ENCODE data around the gene SLC24A3. TPM values are rescaled to one million over a fixed set of nuclear protein-coding genes. Genes with fewer than 3 reads are reported as not detected.

SLC24A3 gene
- total RNA-seq, 1 donor from 2014 or later, result 13.1 TPM

- ATAC-seq (no peak), DNase-seq (no peak)
- Histone ChIP-seq H3K4me1 (no peaks in the 10 kb centered on the region), H3K36me3 (no peaks in the 10 kb centered on the region), H3K27ac (no peak overlapping the region), H3K27me3 (no peaks in the 10 kb centered on the region), H3K4me3 (no peak overlapping the region), H3K9me3 (no peaks in the 10 kb centered on the region)
- no peak for TF ChIP-seq CTCF (IDR thresholded peaks at IDR 0.05)
- intact Hi-C loops (cut with DNase I), result no loop called here
Observed at GRCh38 chr20:19531446-19531845, 319.0 kb downstream of the SLC24A3 start.

DNA sequence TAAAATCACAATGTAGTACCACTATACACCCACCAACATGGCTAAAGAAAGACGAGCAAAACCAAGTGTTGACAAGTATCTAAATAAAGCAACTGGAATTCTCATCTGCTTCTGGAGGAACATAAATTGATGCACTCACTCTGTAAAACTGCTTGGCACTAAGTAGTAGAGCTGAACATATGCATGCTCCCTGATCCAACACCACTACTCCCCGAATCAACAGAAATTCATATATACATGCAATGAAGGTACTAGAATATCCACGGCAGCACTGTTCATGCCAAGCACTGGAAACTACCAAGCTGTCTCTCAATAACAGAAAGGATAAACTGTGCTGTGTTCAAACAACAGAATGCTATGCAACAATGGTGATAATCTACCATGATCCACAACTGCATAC is 326.1 kb downstream of the SLC24A3 start:
- no peak for TF ChIP-seq CTCF (IDR thresholded peaks at IDR 0.05)
- no peak for ATAC-seq
- no peak for DNase-seq
- H3K27me3 ChIP-seq, result no peaks in the 10 kb centered on the region
- no peaks in the 10 kb centered on the region for H3K36me3 ChIP-seq
- no peaks in the 10 kb centered on the region for H3K4me1 ChIP-seq
- intact Hi-C loops (cut with DNase I), result no loop called here
- no peak overlapping the region for H3K27ac ChIP-seq
- no peaks in the 10 kb centered on the region for H3K9me3 ChIP-seq
- no peak overlapping the region for H3K4me3 ChIP-seq

GRCh38 chr20:19539191-19539590 is 326.7 kb downstream of the SLC24A3 start:
- Histone ChIP-seq H3K27me3 (no peaks in the 10 kb centered on the region), H3K4me3 (no peak overlapping the region), H3K9me3 (no peaks in the 10 kb centered on the region), H3K4me1 (no peaks in the 10 kb centered on the region), H3K27ac (no peak overlapping the region), H3K36me3 (no peaks in the 10 kb centered on the region)
- DNase-seq, result no peak
- ATAC-seq, result no peak
- intact Hi-C loops (cut with DNase I), result no loop called here
- TF ChIP-seq CTCF (IDR thresholded peaks at IDR 0.05), result no peak

GRCh38 chr20:19540392-19540791 is 327.9 kb downstream of the SLC24A3 start:
- intact Hi-C loops (cut with DNase I), result no loop called here
- Histone ChIP-seq H3K27ac (no peak overlapping the region), H3K4me3 (no peak overlapping the region), H3K4me1 (no peaks in the 10 kb centered on the region), H3K27me3 (no peaks in the 10 kb centered on the region), H3K9me3 (no peaks in the 10 kb centered on the region), H3K36me3 (no peaks in the 10 kb centered on the region)
- no peak for TF ChIP-seq CTCF (IDR thresholded peaks at IDR 0.05)
- no peak for ATAC-seq
- no peak for DNase-seq

DNA sequence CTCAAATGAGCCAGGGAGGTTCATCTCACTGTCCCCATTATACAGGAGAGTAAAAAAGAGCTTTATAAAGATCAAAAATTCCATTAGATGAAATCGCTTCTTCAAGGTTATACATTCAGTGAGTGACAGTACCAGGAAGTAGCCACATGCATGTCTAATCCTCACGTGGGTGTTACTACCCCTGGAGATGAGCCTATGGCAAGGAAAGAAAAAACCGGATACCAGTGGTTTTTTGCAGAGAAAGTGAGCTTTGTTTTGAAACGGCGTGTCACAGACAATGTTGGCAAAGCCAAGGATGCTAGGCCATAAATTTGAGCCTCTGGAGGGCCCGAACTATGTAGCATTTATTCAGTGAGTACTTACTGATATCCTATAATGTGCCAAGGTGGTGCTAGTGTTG is 330.7 kb downstream of the SLC24A3 start:
- no peaks in the 10 kb centered on the region for H3K36me3 ChIP-seq
- ATAC-seq, result no peak
- intact Hi-C loops (cut with DNase I), result no loop called here
- no peaks in the 10 kb centered on the region for H3K27me3 ChIP-seq
- no peak overlapping the region for H3K4me3 ChIP-seq
- no peak for DNase-seq
- no peak overlapping the region for H3K27ac ChIP-seq
- no peaks in the 10 kb centered on the region for H3K9me3 ChIP-seq
- H3K4me1 ChIP-seq, result no peaks in the 10 kb centered on the region
- TF ChIP-seq CTCF (IDR thresholded peaks at IDR 0.05), result no peak

- H3K27me3 ChIP-seq, result no peaks in the 10 kb centered on the region
- no peak overlapping the region for H3K27ac ChIP-seq
- ATAC-seq, result no peak
- TF ChIP-seq CTCF (IDR thresholded peaks at IDR 0.05), result no peak
- H3K36me3 ChIP-seq, result no peaks in the 10 kb centered on the region
- no peak overlapping the region for H3K4me3 ChIP-seq
- no peak for DNase-seq
- intact Hi-C loops (cut with DNase I), result no loop called here
- no peaks in the 10 kb centered on the region for H3K4me1 ChIP-seq
- no peaks in the 10 kb centered on the region for H3K9me3 ChIP-seq
Observed at GRCh38 chr20:19544684-19545083, 332.2 kb downstream of the SLC24A3 start.

Data from upper lobe of right lung (tissue), 1 donor.